WTC11 (cell line): ENCODE data around the gene HINT2. TPM values are rescaled to one million over a fixed set of nuclear protein-coding genes. Genes with fewer than 3 reads are reported as not detected.

ENCODE experiments used
- ATAC-seq: fragments of 200-7000 bp; cut with Tn5 transposase; 2 replicates; pipeline ENCODE4 v1.10.0; 2021; ENCODE audit warnings: mild to moderate bottlenecking, moderate library complexity
- CTCF ChIA-PET: fragments of 300-600 bp; sonication (Branson Sonifier 250); formaldehyde crosslinking; loops from one replicate; lab custom pipeline; 2021; ENCODE audit warnings: antibody characterized with exemption; lab: Charles Lee
- POLR2A ChIA-PET: fragments of 350-600 bp; sonication (Branson Sonifier 250); formaldehyde crosslinking; loops from one replicate; lab custom pipeline; 2021; ENCODE audit warnings: antibody characterized with exemption; lab: Charles Lee
- DNase-seq: peaks from one replicate; pipeline ENCODE4 v3.0.0; 2021; ENCODE audit warnings: low spot score
- H3K27ac Mint-ChIP-seq: 2 replicates; pipeline ENCODE4 v1.8.0; 2021; ENCODE audit warnings: mixed read lengths
- H3K27me3 Mint-ChIP-seq: 2 replicates; pipeline ENCODE4 v1.8.0; 2021; ENCODE audit warnings: low read depth, mild to moderate bottlenecking, moderate library complexity, mixed read lengths
- H3K36me3 Mint-ChIP-seq: 2 replicates; pipeline ENCODE4 v1.8.0; 2021; ENCODE audit warnings: mixed read lengths
- H3K4me1 Mint-ChIP-seq: 2 replicates; pipeline ENCODE4 v1.8.0; 2022; ENCODE audit warnings: mixed read lengths
- H3K4me3 Mint-ChIP-seq: 2 replicates; pipeline ENCODE4 v1.8.0; 2021; ENCODE audit warnings: mild to moderate bottlenecking, moderate library complexity, mixed read lengths
- H3K9me3 Mint-ChIP-seq: 2 replicates; pipeline ENCODE4 v1.8.0; 2021; ENCODE audit warnings: mixed read lengths
- AFF4 ChIP-seq: sonication (generic); formaldehyde crosslinking; IDR thresholded peaks from 2 replicates; pipeline ENCODE4 v1.8.1; 2023; ENCODE audit warnings: mild to moderate bottlenecking, missing genetic modification reagents, borderline replicate concordance
- ARID4B ChIP-seq: sonication (generic); formaldehyde crosslinking; IDR thresholded peaks from 2 replicates; pipeline ENCODE4 v1.8.0; 2023; ENCODE audit warnings: missing genetic modification reagents, mild to moderate bottlenecking, borderline replicate concordance
- CTCF ChIP-seq: fragments of 200-600 bp; IDR thresholded peaks from 2 replicates; pipeline ENCODE4 v1.8.0; 2022; ENCODE audit warnings: antibody characterized with exemption
- GRHL2 ChIP-seq: fragments of 250-450 bp; sonication (Bioruptor Pico); IDR thresholded peaks from 2 replicates; pipeline ENCODE4 v1.8.0; 2022; ENCODE audit warnings: mild to moderate bottlenecking, moderate library complexity; ENCODE audit not compliant: insufficient replicate concordance, severe bottlenecking
- GTF2I ChIP-seq: fragments of 250-450 bp; sonication (Bioruptor Pico); conservative IDR thresholded peaks from 2 replicates; pipeline ENCODE4 v1.4.0; 2021; ENCODE audit warnings: mild to moderate bottlenecking
- JUN ChIP-seq: sonication (generic); formaldehyde crosslinking; IDR thresholded peaks from 2 replicates; pipeline ENCODE4 v1.8.0; 2023; ENCODE audit warnings: mild to moderate bottlenecking, missing genetic modification reagents
- NFATC4 ChIP-seq: fragments of 250-450 bp; sonication (Bioruptor Pico); IDR thresholded peaks from 2 replicates; pipeline ENCODE4 v1.9.0; 2021; ENCODE audit warnings: mild to moderate bottlenecking
- NFE2L1 ChIP-seq: sonication (generic); formaldehyde crosslinking; IDR thresholded peaks from 2 replicates; pipeline ENCODE4 v1.8.1; 2023; ENCODE audit warnings: missing genetic modification reagents
- NFYB ChIP-seq: sonication (generic); formaldehyde crosslinking; conservative IDR thresholded peaks from 2 replicates; pipeline ENCODE4 v1.8.0; 2022; ENCODE audit warnings: low read depth, missing genetic modification reagents
- PRRX2 ChIP-seq: fragments of 250-450 bp; sonication (Bioruptor Pico); IDR thresholded peaks from 2 replicates; pipeline ENCODE4 v1.8.0; 2021; ENCODE audit warnings: mild to moderate bottlenecking
- RELA ChIP-seq: sonication (generic); formaldehyde crosslinking; IDR thresholded peaks from 2 replicates; pipeline ENCODE4 v1.8.1; 2022; ENCODE audit warnings: missing genetic modification reagents, mild to moderate bottlenecking, borderline replicate concordance
- RORB ChIP-seq: fragments of 250-450 bp; sonication (Bioruptor Pico); IDR thresholded peaks from 2 replicates; pipeline ENCODE4 v1.9.0; 2021; ENCODE audit warnings: mild to moderate bottlenecking
- SMAD4 ChIP-seq: sonication (generic); formaldehyde crosslinking; IDR thresholded peaks from 2 replicates; pipeline ENCODE4 v1.8.0; 2022; ENCODE audit warnings: mild to moderate bottlenecking, missing genetic modification reagents
- SOX15 ChIP-seq: fragments of 250-450 bp; sonication (Bioruptor Pico); IDR thresholded peaks from 2 replicates; pipeline ENCODE4 v1.9.0; 2021; ENCODE audit warnings: mild to moderate bottlenecking
- TEAD4 ChIP-seq: sonication (generic); formaldehyde crosslinking; IDR thresholded peaks from 2 replicates; pipeline ENCODE4 v1.8.0; 2022; ENCODE audit warnings: mild to moderate bottlenecking, missing genetic modification reagents
- ZMAT4 ChIP-seq: fragments of 250-450 bp; sonication (Bioruptor Pico); IDR thresholded peaks from 2 replicates; pipeline ENCODE4 v1.9.0; 2021; ENCODE audit warnings: mild to moderate bottlenecking
- ZNF121 ChIP-seq: sonication (generic); formaldehyde crosslinking; IDR thresholded peaks from 2 replicates; pipeline ENCODE4 v1.8.0; 2023; ENCODE audit warnings: missing genetic modification reagents
- ZNF219 ChIP-seq: sonication (generic); formaldehyde crosslinking; IDR thresholded peaks from 2 replicates; pipeline ENCODE4 v1.8.0; 2023; ENCODE audit warnings: missing genetic modification reagents, mild to moderate bottlenecking, borderline replicate concordance
- ZNF423 ChIP-seq: fragments of 250-450 bp; sonication (Bioruptor Pico); IDR thresholded peaks from 2 replicates; pipeline ENCODE4 v2.1.2; 2022; ENCODE audit warnings: mild to moderate bottlenecking, moderate library complexity
- ZNF425 ChIP-seq: fragments of 250-450 bp; sonication (Bioruptor Pico); conservative IDR thresholded peaks from 2 replicates; pipeline ENCODE4 v1.9.0; 2021; ENCODE audit warnings: mild to moderate bottlenecking
- ZNF671 ChIP-seq: fragments of 250-450 bp; sonication (Bioruptor Pico); IDR thresholded peaks from 2 replicates; pipeline ENCODE4 v1.8.0; 2021; ENCODE audit warnings: mild to moderate bottlenecking
- total RNA-seq: library from RNA; stranded (reverse); gene quantifications from 3 replicates; pipeline ENCODE4 v1.2.3, GENCODE V29; 2021

The HINT2 gene
- total RNA-seq, 1 experiment from 2014 or later: 33.6 TPM

- H3K4me3 Mint-ChIP-seq: no peak overlapping the region
- no peak overlapping the region for H3K27ac Mint-ChIP-seq
- H3K27me3 Mint-ChIP-seq: peaks cover 17% of the 10 kb centered on the region
- TF ChIP-seq TEAD4 (no peak), ZNF219 (CRISPR knock-in tag) (no peak), JUN (CRISPR knock-in tag) (no peak), NFATC4 (CRISPR knock-in tag) (no peak), ZNF121 (CRISPR knock-in tag) (no peak), SMAD4 (CRISPR knock-in tag) (no peak), RORB (CRISPR knock-in tag) (no peak), ZNF423 (CRISPR knock-in tag) (no peak), PRRX2 (CRISPR knock-in tag) (no peak), CTCF (no peak), GRHL2 (no peak), SOX15 (CRISPR knock-in tag) (no peak), NFE2L1 (CRISPR knock-in tag) (no peak), GTF2I (no peak), NFYB (CRISPR knock-in tag) (no peak), RELA (no peak), ZMAT4 (no peak)
- TF ChIP-seq, all 79 proteins: peak for 0
- H3K4me1 Mint-ChIP-seq: peaks cover 5% of the 10 kb centered on the region
- ChIA-PET CTCF (interaction anchor here (1.1 to 5.1 kb wide), 5 partner anchors 21 to 71 kb away, joined by 3 to 22 read pairs (median 4); partner anchors contain the start of genes FAM221B, HINT2 and TMEM8B), POLR2A (no interaction called here)
- no peaks in the 10 kb centered on the region for H3K9me3 Mint-ChIP-seq
- ATAC-seq (0 out of 2 replicates have a peak, but pooled peaks have one; percentile 19), DNase-seq (no peak)
- no peaks in the 10 kb centered on the region for H3K36me3 Mint-ChIP-seq
Observed at GRCh38 chr9:35861161-35861897, 46.5 kb upstream of the HINT2 start.

- Mint-ChIP-seq H3K27ac (no peak overlapping the region), H3K4me1 (peaks cover 5% of the 10 kb centered on the region), H3K27me3 (peaks cover 23% of the 10 kb centered on the region), H3K36me3 (no peaks in the 10 kb centered on the region), H3K9me3 (no peaks in the 10 kb centered on the region), H3K4me3 (no peak overlapping the region)
- CTCF ChIA-PET: interaction anchor here (1.5 to 5.1 kb wide), 4 partner anchors 22 to 84 kb away, joined by 3 to 22 read pairs (median 8); partner anchors contain the start of gene HINT2
- no peak for DNase-seq
- ATAC-seq: no peak
- POLR2A ChIA-PET: no interaction called here
- TF ChIP-seq CTCF: no peak
- no peak for TF ChIP-seq SMAD4 (CRISPR knock-in tag)
- TF ChIP-seq ARID4B (CRISPR knock-in tag): no peak
- TF ChIP-seq ZNF671 (CRISPR knock-in tag): no peak
- no peak for TF ChIP-seq AFF4 (CRISPR knock-in tag)
- TF ChIP-seq PRRX2 (CRISPR knock-in tag): no peak
- no peak for TF ChIP-seq ZNF425 (CRISPR knock-in tag)
Observed at GRCh38 chr9:35859990-35860339, 45.1 kb upstream of the HINT2 start.
